NB4 (cell line): ENCODE results near the gene RIMBP3C.
"Not testable (repeated sequence)": the region's sequence is repeated elsewhere in the genome, so short reads cannot be mapped to it uniquely, and the experiment has no call there.

Experiments used
- DNase-seq: peaks from one replicate; pipeline ENCODE4 v3.0.0; 2010; ENCODE audit warnings: low read depth
- H3K4me3 ChIP-seq: one replicate; pipeline ENCODE4 v1.5.1; 2011; ENCODE audit warnings: mild to moderate bottlenecking, low read depth, low read length, moderate library complexity

RIMBP3C gene

DNA sequence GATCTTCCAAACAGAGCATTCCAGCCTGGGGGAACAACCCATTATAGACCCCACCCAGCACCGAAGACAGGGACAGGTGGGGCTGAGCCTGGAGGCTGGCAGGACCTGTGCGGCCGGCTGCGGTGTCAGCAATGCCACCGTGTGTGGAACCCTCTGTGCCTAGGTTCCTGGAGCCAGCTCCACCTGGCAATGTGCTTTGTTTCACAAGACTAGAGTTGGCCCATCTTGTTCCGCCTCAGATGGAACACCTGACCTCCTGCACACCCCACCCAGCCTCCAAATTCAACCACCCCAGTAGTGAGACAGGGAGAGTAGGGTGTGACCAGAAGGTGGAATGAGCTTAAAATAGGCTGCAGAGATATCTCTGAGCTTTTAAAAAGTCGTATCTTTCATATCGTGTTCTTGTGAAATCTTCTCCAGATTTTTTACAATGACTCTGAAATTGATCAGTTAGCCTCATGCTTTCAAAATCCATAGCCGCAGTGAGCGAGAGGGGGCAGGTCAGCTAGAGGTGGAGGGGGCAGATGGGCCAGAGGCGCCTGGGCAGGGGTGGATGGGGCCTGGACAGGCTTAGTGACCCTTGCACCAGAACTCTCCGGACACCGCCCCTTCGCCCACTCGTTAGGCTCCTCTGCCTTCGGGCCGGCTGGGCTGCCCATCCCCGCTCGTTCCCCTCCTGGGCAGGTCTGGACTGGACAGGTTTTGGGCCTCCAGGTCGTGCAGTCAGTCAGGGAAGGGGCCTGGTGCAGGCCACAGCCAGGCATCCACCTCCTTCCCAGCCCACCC, 18.2 kb downstream of the RIMBP3C start:
- not testable (repeated sequence) for DNase-seq, H3K4me3 ChIP-seq

DNA sequence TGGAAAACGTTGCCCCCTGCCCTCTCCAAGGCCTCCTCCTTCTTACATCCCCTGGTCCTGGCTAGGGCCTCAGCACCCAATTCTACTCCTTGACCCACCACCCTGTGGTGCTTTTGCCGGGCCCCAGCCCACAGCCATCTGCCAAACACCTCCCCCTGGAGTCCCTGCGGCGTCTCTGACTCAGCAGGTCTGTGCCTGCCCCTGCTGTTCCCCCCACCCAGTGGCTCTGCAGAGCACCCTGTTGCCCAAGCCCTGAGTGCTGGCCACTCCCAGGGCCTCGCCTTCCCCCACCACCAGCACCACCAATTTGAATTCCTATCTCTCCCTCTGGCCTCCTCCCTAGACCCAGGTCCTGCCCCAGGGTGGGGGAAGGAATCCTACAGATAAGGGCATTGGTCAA, 19.7 kb downstream of the RIMBP3C start:
- H3K4me3 ChIP-seq, DNase-seq: not testable (repeated sequence)

DNA sequence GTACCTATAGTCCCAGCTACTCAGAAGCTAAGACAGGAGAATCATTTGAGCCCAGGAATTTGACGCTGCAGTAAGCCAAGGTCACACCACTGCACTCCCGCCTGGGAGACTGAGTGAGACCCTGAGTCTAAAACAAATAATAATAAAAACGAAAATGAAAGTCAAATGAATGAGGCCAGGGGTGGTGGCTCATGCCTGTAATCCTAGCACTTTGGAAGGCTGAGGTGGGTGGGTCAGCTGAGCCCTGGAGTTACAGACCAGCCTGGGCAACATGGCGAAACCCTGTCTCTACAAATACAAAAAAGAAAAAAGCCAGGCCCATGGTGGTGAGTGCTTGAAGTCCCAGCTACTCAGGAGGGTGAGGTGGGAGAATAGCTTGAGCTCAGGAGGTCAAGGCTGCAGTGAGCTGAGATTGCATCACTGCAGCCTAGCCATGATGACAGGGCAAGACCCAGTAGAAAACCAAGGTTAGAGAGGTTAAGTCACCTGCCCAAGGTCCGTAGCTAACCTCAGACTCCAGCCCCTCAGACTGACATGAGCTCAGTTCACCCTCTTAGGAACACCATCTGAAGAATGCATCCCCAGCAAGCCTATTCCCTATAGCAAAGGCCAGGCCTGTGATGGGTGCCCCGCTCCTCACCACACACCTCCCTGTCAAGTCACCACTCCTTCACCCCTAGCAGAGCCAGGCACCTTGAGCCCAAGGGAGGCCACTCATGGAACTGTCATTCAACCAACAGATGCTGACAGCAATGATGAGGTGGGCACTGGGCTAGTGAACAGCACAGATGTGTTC, 24.4 kb downstream of the RIMBP3C start:
- H3K4me3 ChIP-seq, DNase-seq: not testable (repeated sequence)

DNA sequence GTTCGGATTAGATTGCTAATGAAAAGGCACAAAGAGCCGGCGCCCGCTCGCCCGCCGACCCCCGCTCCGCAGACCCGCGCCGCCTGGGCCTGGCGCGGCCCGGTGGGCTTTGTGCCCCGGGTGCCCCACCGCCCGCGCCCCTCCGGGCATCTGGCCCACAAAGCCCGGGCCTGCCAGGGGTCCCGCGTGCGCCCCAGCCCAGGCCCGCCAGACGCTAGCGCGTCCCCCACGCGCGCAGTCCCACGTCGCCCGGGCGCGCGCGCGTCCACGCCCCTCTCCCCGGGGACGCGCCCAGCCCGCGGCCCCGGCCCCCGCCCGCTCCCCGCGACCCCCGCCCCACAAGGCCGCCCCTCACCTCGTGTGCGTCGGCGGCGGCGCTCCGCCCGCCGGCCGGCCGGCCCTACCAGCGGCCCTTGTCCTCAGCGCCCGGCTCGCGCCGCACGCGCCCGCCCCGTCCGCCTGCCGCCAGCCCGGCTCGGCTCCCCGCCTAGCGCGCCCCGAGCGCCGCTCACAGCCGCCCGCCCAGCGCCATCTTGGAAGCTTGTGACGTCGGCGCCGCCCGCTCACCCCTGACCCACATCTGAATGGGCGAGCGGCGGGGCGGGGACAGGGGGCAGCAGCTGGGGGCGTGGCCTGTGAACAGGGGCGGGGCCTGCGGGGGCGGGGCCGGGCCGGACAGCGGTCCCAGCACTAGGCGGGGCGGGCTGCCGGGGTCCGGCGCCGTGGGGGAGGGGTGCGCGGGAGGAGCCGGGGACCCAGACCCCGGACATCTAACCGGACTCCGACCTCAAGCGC, 34.1 kb downstream of the RIMBP3C start:
- not testable (repeated sequence) for H3K4me3 ChIP-seq, DNase-seq

DNA sequence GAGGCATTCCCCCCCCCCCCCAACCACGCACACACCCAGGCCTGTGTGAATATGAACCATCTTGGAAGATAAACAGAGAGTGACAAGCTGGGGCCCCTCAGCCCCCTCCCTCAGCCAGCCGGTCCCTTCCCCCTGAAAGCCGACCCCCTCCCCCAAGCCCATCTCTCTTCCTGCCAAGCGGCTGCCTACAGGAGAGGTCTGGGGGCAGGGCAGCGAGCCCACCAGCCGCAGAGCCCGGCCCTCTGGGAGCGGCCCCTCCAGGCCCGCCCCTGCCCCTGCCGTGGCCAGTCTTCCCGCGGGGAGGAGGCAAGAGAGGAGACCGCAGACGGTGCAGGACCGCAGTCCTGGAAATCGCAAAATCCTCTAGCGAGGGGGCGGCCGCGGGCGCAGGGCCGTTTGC, 34.7 kb downstream of the RIMBP3C start:
- DNase-seq, H3K4me3 ChIP-seq: not testable (repeated sequence)

DNA sequence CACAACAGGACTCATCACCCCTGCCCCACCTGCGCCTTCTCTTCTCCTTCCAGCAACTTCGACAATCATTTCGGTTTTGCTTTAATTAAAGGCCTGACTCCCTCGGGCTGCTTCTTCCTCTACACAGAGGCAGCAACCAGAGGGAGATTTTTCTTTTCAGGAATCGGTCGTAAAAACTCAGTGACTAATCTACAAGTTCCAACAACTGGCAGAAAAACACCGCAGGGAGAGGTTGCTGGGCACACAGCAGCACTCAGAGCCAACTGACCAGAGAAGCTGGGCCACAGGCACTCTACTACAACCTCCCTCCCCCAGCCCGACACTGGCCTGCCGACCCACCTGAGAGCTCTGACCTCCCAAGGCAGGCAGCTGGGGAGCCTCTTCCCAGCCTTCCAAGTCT, 36.0 kb downstream of the RIMBP3C start:
- not testable (repeated sequence) for H3K4me3 ChIP-seq, DNase-seq

DNA sequence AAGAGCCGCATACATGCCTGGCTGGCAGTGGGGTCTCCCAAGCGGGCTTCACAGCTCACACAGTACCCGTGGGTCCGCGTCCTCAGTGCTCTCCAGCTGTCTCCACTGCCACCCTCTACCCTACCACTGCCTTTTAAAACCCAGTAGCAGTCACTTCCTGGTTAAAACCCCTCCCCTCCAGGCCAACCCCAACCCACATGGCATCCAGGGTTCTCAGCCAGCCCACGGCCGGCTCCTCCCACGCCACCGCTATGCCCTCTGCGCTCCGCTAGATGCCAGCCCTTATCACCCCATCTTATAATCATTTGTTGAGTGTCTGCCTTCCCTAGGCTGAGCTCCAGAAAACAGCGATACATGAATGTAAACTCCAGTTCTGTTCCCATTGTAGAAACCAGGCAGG, 37.1 kb downstream of the RIMBP3C start:
- not testable (repeated sequence) for H3K4me3 ChIP-seq, DNase-seq

DNA sequence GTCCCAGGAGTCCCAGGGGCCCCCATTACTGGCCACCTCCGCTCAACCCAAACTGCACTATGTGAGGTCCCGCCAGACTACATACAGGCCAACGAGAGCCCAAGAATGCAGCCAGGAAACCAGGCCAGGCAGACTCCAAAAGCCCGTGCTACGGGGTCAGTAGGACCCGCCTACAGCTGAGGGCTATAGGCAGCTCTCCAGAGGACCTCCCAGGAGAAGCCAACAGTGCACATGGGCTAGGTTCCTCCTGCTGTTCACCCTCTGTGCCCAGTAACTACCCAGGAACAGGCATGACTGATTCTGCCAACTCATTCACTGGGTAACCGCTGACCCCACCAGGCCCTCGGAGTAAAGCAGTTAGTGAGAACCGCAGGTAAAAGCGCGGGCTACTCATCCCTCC, 39.2 kb downstream of the RIMBP3C start:
- not testable (repeated sequence) for H3K4me3 ChIP-seq, DNase-seq

DNA sequence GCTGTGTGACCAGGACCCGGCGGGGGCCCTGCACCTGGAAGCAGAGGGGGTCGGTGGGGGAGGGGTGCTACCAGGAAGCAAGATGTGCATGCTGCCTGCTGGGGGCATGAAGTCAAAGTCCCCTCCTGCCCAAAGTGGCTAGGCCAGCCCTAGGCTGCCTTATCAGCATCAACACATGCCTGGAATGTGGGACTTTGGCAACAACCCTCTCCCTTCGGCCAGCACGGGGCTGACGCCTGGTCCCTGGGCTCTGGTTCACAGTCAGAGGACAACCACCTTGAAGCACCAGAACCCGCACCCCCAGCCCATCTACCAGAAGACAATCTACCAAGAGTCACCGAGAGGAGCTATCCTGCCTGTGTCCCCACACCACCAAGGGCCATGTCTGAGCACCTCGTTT, 40.9 kb downstream of the RIMBP3C start:
- not testable (repeated sequence) for DNase-seq

DNA sequence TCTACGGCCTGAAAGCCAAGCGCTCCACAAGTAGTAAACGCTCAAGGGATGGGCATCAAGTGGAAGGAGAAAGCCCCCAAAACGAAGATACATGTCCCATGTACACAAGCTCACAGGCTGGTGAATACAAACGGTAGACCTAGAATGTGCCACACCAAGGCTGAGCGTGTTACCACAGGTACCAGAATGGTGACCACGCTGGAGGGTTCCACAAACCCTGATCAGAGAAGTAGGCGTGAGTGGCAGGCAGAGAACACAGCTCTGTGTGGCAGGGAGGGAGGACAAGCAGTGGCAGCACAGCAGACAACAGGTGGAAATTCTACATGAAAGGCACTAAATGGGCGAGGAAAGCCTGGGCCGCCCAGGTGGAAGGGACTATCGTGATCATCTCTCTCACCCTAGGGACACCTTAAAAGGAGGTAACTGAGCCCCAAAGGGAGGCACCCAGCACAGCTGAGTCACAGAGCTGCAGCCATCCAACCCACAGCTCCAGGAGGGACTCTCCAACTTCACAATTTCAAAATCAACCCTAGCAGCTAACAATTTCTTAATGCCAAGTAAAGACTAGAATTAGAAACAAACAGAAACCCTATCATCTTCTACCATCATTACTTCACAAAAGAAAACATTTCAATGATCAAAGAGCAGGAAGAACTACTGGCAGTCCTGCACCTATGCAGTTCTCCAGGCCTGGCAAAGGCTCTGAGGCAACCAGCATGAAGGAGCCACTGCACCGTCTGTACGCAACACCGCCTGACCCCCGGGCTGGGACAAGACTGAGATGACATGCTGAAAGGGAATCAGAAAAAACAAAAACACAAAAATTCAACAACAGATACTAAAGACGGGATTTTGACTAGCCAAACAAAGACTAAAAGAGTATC, 51.4 kb downstream of the RIMBP3C start:
- not testable (repeated sequence) for H3K4me3 ChIP-seq, DNase-seq

More for the DNA sequence above, 40.9 kb downstream of the RIMBP3C start:
- H3K4me3 ChIP-seq = not testable (repeated sequence)

DNA sequence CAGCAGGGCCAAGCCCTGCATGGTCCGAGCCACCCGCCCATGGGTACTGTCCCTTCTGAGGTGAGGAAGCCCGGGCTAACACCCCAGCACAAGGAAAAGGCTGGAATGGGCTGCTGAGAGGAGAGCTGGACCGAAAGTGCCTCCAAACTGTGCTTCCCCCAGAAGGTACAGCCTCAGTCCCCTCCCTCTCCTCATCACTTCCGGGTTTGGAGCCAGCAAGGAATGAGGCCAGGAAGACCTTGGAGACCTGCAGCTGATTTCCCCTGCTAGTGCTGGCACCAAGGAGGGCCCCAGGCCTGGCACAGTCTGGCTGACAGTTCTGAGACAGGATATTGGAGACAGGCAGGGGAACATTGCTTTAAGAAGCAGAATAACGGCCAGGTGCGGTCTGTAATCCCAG, 52.8 kb downstream of the RIMBP3C start:
- not testable (repeated sequence) for H3K4me3 ChIP-seq, DNase-seq

DNA sequence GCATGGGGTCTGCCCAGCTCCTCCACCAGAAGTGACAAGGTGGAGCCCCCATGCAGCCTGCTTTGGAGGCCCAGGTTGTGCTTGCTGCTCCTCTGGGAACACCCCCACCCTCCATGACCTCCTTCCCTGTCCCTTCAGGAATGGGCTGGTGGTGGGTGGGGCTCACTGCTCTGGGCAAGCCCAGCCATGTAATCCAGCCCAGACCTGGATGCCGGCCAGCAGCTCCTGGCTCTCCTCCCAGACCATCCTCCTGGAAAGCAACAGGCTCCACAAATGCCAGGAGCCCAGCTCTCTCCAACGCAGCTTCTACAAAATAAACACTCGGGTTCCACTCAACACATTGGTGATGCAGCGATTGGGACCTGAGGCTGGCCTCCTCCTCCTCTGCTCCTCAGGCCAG, 53.3 kb downstream of the RIMBP3C start:
- not testable (repeated sequence) for H3K4me3 ChIP-seq, DNase-seq
